Measurements from ENCODE around the gene ZZZ3. TPM values are rescaled to one million over a fixed set of nuclear protein-coding genes. Genes with fewer than 3 reads are reported as not detected.

The ZZZ3 gene
- total and polyA plus RNA-seq, 2 of the 8 experiments (the other 6 are each of a cell fraction or from before 2014, with no cell fraction given), result 12.8 to 54.6 TPM

DNA sequence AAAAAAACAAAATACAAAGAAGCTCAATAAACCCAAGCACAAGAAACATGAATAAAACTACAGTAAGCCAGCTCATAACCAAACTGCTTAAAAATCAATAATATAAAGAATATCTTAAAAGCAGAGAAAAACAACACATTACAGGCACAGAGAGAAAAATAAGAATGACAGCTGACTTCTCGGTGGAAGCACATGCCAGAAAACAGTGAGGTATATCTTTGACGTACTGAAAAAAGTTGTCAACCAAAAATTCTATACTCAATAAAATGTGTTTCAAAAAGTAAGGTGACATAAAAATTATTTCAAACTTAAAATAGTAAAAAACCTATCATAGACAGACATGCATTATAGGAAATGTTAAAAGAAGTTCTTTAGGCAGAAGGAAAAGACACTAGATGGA is 33.3 kb downstream of the ZZZ3 start:
- no peak overlapping the region for H2BK20ac ChIP-seq (ENCODE audit: low read length)
- no peak overlapping the region for H3K4ac ChIP-seq (replicated peaks; ENCODE audit: insufficient read length, low read depth, low read length)
- no peak overlapping the region for H3K23ac ChIP-seq (ENCODE audit: insufficient read length)
- H2BK12ac ChIP-seq (ENCODE audit: low read depth, low read length), result no peak overlapping the region
- ChIA-PET CTCF (ENCODE audit: partially characterized antibody) (interaction anchor here (1.4 kb wide), 1 partner anchor 18 kb away, joined by 3 read pairs; no protein-coding TSS in a partner anchor), POLR2A (ENCODE audit: partially characterized antibody) (no interaction called here)
- H3K14ac ChIP-seq (ENCODE audit: insufficient read length), result no peak overlapping the region
- DNase-seq (ENCODE audit: low read depth in 1 of 2, low spot score in 2 of 2) (no peak), FAIRE-seq (no peak)
- peaks cover 0 to 4% of the 10 kb centered on the region in 2 experiments for H4K20me1 ChIP-seq (replicated peaks in 1 of 2; ENCODE audit: control insufficient read depth in 1 of 2, insufficient read depth in 2 of 2, low read length in 2 of 2)
- H3K79me1 ChIP-seq (ENCODE audit: low read depth, low read length), result peaks cover 4% of the 10 kb centered on the region; the same call in 1 of the 2 replicates
- H3K27ac ChIP-seq (ENCODE audit: low read depth, low read length), result no peak overlapping the region
- H3K4me2 ChIP-seq (ENCODE audit: insufficient read depth in 1 of 2, low read depth in 2 of 2, low read length in 2 of 2), result no peak overlapping the region
- H2BK5ac ChIP-seq (ENCODE audit: low read depth, low read length), result no peak overlapping the region
- no peak overlapping the region for H4K5ac ChIP-seq (ENCODE audit: insufficient read length, low read depth, low read length)
- H3K79me2 ChIP-seq (ENCODE audit: control insufficient read depth in 1 of 2, insufficient read depth in 2 of 2, low read length in 2 of 2), result peaks cover 5 to 95% of the 10 kb centered on the region in 2 experiments
- peaks cover 4 to 8% of the 10 kb centered on the region in 2 experiments; a peak in 3 of 4 replicates for H3K9me3 ChIP-seq (ENCODE audit: insufficient read depth in 2 of 2, low read depth in 1 of 2, low read length in 1 of 2)
- no peak overlapping the region for H4K8ac ChIP-seq (ENCODE audit: extremely low read depth, insufficient read depth, low read length)
- no peak overlapping the region for H2AFZ ChIP-seq (ENCODE audit: low read length)
- H3K9ac ChIP-seq (replicated peaks in 1 of 4; ENCODE audit: extremely low read depth in 1 of 4, low read depth in 3 of 4, low read length in 3 of 4), result no peak overlapping the region
- WGBS, 2 experiments (ENCODE audit: extremely low coverage in 1 of 2, insufficient coverage in 1 of 2, insufficient read length in 1 of 2, insufficient replicate concordance in 2 of 2, low coverage in 1 of 2, low lambda C conversion rate in 2 of 2, missing lambda C conversion rate in 1 of 2), result 91% methylated on average over 2 of the region's 2 CpGs; no CpG with 5 or more reads in 1 of the 2 experiments
- no peak overlapping the region for H3K56ac ChIP-seq (replicated peaks; ENCODE audit: insufficient read length, low read depth, low read length)
- H3K36me3 ChIP-seq (ENCODE audit: control insufficient read depth in 2 of 4, insufficient read depth in 4 of 4, low read length in 3 of 4), result peaks cover 0 to 5% (median 2%) of the 10 kb centered on the region in 4 experiments; a peak in 2 of 8 replicates
- H2BK120ac ChIP-seq (replicated peaks; ENCODE audit: low read depth, low read length), result no peak overlapping the region
- H3K4me3 ChIP-seq (ENCODE audit: extremely low read depth in 1 of 4, insufficient read depth in 2 of 4, low read depth in 3 of 4, low read length in 4 of 4), result no peak overlapping the region
- no peak overlapping the region for H4K91ac ChIP-seq (replicated peaks; ENCODE audit: insufficient read length, low read length)
- no peak overlapping the region for H3K18ac ChIP-seq (ENCODE audit: extremely low read depth, low read length)
- no peaks in the 10 kb centered on the region for H3K23me2 ChIP-seq (ENCODE audit: low read depth, low read length)
- no peaks in the 10 kb centered on the region for H3K27me3 ChIP-seq (replicated peaks in 1 of 4; ENCODE audit: control insufficient read depth in 3 of 4, extremely low read depth in 1 of 4, insufficient read depth in 3 of 4, low read length in 3 of 4)
- no peak overlapping the region for H2BK15ac ChIP-seq (ENCODE audit: low read length)
- no peaks in the 10 kb centered on the region for H3K4me1 ChIP-seq (replicated peaks in 1 of 4; ENCODE audit: control insufficient read depth in 3 of 4, insufficient read depth in 4 of 4, low read length in 3 of 4)
- no peak overlapping the region for H2AK5ac ChIP-seq (ENCODE audit: low read depth, low read length)
- TF ChIP-seq, protein P1, sequence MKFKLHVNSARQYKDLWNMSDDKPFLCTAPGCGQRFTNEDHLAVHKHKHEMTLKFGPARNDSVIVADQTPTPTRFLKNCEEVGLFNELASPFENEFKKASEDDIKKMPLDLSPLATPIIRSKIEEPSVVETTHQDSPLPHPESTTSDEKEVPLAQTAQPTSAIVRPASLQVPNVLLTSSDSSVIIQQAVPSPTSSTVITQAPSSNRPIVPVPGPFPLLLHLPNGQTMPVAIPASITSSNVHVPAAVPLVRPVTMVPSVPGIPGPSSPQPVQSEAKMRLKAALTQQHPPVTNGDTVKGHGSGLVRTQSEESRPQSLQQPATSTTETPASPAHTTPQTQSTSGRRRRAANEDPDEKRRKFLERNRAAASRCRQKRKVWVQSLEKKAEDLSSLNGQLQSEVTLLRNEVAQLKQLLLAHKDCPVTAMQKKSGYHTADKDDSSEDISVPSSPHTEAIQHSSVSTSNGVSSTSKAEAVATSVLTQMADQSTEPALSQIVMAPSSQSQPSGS (IDR thresholded peaks at IDR 0.05; ENCODE audit: low read length), result no peak
- TF ChIP-seq NRF1 (IDR thresholded peaks at IDR 0.05; ENCODE audit: low read depth, low read length) (no peak), MAFK (IDR thresholded peaks at IDR 0.05; ENCODE audit: low read depth, low read length) (no peak), RFX5 (IDR thresholded peaks at IDR 0.05; ENCODE audit: borderline replicate concordance, low read depth, low read length) (no peak), CHD2 (IDR thresholded peaks at IDR 0.05; ENCODE audit: low read length) (no peak), KDM1A (IDR thresholded peaks at IDR 0.05; ENCODE audit: borderline replicate concordance, low read length) (no peak), RAD21 (IDR thresholded peaks at IDR 0.05 in 1 of 2, conservative IDR thresholded peaks at IDR 0.05 in 1 of 2; ENCODE audit: low read depth in 2 of 2, low read length in 2 of 2) (no peak), CREB1 (IDR thresholded peaks at IDR 0.05) (no peak), SP4 (IDR thresholded peaks at IDR 0.05; ENCODE audit: low read length) (no peak)
- TF ChIP-seq, protein P2, sequence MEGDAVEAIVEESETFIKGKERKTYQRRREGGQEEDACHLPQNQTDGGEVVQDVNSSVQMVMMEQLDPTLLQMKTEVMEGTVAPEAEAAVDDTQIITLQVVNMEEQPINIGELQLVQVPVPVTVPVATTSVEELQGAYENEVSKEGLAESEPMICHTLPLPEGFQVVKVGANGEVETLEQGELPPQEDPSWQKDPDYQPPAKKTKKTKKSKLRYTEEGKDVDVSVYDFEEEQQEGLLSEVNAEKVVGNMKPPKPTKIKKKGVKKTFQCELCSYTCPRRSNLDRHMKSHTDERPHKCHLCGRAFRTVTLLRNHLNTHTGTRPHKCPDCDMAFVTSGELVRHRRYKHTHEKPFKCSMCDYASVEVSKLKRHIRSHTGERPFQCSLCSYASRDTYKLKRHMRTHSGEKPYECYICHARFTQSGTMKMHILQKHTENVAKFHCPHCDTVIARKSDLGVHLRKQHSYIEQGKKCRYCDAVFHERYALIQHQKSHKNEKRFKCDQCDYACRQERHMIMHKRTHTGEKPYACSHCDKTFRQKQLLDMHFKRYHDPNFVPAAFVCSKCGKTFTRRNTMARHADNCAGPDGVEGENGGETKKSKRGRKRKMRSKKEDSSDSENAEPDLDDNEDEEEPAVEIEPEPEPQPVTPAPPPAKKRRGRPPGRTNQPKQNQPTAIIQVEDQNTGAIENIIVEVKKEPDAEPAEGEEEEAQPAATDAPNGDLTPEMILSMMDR (IDR thresholded peaks at IDR 0.05; ENCODE audit: control extremely low read depth in 1 of 3, insufficient read depth in 1 of 3, low read depth in 1 of 3, low read length in 3 of 3), result no peak

Measured in H1 (cell line).